AG08396 (cell line): ENCODE results near the gene BBS7.

ENCODE experiments used
- DNase-seq: peaks from one replicate; pipeline ENCODE4 v3.0.0; 2012; ENCODE audit warnings: low spot score, mixed read lengths

Gene BBS7

DNA sequence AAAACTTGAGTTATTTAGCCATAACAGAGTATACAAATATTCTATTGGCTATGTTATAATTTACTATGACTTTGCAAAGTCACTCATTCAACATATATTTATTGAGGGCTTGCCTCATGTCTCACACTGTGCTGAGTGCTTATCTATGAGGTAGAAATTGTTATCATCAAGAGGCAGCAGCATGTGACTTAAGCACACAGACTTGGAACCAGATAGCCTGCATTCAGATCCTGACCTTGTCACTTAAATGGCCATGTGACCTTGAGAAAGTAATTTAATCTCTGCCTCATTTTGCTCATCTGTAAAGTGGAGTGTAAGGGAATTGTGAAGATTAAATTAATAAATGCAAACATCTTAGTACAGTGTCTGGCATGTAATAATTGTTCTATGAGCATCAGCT is 79.3 kb downstream of the BBS7 start:
- DNase-seq = no peak

DNA sequence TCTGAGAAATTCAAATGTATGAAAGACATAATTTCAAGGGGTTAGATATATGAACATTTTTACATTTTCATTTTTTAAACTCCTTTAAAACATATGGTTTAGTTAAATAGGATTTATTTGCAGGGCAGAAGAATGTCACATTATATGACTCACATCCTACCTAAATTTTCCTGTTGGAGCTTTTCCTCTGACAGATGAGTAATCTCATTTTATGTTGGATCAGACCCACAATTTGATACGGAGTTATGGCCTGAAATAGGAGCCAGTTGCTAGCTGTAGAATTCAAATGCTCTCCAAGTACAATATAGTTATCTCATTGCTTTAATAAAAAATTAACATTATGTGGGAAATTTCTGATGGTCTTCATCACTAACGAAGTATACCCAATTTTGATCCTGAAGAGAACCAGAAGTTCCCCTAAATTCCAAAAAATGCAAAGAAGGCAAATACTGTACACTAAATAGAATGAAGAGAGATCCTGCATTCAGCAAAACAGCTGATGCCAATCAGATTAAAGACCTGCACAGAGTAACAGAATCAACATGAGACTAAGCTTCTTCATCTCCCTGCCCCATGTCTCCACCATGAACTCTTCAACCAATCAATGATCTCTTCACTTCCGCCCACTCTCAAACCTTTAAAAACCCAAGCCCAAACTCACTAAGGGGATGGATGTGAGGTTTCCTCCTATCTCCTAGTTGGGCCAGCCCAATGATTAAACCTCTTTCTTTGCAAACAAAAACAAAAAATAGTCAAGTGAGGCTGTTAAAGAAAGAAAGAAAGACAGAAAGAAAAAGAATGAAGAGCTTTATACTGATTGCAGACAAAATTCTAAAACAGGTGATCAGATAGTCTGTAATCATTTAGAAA is 80.1 kb downstream of the BBS7 start:
- DNase-seq = no peak

DNA sequence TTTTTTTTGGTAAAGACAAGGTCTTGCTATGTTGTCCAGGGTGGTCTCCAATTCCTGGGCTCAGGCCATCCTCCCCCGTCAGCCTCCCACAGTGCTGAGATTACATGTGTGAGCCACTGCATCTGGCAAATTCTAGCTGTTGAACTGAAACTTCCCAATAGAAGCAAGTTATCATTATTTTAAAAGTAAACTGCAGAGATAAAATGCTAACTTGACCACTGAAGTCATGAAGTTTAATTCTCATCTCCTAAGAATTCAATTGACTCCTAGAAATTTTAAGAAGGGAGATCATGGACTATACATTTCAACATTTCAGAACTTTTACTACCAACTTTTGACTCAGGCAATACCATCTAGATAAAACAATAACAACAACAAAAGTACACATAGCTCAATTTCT is 80.8 kb downstream of the BBS7 start:
- DNase-seq = no peak

DNA sequence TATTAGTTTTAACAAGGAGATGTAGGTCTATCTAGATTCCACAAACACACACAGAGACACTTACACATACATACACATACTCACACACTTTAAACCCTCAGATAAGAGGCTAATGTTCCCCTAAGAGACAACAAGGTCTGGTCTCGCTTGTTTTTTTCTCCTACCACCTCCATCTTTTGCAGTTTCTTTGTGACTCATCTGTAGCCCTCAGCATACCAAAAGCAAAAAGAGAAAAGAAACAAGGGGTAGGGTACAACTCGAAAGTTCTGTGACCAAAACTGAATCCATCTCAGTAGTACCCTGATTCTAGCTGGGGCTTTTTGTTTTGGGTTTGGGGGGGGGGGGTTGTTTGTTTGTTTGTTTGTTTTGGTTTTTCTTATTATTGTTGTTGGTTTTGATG is 81.4 kb downstream of the BBS7 start:
- DNase-seq = no peak

DNA sequence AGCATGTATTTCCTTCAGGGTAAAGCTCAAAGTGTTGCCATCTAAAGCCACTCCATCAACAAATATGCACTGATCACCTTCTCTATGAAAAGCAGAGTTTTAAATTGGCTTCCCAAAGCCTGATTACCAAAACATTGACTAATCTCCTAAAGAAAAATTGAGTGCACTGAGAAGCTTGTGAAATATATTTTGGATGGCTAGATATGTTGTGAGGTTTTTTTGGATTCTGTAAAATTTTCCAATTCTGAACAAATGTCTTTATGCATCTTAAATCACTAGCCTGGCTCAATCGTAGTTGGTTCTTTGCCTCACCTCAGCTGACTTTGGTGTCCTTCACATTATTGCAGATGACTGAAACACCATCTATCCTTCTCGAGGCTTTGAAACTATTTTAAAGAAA is 84.1 kb downstream of the BBS7 start:
- no peak for DNase-seq

DNA sequence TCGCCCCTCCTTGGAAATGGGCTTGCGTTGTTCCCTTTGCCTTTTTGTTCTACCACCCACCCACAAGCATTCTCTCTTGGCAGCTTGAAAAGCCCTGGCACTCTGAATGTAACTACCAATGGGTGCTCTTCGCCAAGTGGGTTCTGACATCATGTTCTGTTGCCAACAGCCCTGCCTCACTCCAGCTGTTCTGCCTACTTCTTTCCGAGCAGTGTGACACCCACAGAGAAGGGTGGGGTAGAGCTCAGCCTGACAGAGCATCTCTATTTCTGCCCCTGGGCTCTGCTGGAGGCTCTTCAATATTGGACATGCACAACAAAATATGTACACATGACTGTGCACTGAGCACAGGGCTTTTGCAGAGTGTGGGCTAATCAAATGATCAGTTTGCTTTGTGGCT is 84.8 kb downstream of the BBS7 start:
- DNase-seq = no peak

DNA sequence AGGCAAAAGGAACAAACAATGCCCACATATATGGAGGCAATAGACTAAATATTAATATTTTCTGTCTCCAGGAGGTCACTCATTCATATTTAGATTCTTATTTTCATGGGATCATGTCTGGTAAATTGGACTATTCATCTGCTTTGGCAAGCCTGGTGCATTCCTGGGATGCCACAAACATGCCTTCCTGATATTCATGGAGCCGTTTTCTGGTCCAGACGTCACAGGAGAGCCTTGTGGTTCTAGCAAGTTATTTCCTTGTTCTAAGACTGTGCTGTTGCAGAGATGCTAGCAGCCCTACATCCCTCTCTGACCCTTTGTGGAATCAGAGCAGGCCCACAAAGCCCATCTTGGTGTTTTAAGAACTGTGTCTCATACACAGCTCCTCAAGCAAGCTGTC is 85.3 kb downstream of the BBS7 start:
- DNase-seq = peak; percentile 70

DNA sequence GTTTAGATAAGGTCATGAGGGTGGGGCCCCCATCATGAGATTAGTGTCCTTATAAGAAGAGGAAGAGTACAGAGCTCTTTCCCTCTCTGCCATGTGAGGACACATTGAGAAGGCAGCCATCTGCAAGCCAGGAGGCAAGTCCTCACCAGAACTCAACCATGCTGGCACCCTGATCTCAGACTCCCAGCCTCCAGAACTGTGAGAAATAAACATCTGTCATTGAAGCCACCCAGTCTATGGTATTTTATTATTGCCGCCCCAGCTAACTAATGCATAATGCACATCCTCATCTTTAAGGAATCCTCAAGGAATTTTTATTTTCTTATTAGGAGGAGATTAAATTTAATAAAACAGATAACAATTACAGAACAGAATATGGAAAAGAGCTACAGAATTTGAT is 85.9 kb downstream of the BBS7 start:
- DNase-seq = no peak

DNA sequence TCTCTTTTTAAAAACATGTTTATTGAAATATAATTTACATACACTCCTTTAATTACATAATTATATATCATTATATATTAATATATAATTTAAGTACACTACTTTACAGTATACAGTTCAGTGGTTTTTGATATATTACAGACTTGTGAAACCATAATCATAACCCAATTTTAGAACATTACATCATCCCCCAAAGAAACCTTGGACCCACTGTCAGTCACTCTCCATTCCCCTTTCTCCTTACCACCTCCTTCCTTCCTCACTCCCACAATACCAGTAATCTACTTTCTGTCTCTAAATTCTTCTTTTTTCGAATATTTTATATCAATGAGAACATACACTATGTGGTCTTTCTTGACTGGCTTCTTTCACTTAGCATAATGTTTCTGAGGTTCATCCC is 87.1 kb downstream of the BBS7 start:
- no peak for DNase-seq

DNA sequence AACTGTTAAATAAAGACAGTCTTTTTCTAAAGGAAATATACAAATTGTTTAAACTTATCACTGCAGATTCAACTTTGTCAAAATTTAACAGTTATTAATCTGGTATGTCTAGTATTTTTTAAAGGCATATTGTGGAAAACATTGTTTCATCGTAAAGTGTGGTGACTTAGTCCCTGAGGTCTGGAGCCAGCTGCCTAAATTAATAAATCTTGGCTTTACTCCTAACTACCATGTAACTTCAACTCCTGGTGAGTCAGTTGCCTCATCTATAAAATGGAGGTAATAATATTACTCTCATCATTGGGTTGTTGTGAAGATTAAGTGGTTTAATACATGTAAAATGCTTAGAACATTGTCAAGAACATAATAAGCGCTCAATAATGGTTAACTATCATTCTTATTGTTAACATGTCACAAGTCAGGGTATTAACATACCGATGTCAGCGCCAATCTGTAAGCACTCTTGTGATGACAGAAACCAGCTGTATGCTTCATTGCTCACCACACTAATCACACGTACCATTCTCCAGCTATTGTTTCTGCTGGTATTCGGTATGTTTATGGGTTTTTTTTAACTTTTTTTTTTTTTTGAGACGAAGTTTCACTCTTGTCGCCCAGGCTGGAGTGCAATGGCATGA is 91.2 kb downstream of the BBS7 start:
- DNase-seq = peak; percentile 43

DNA sequence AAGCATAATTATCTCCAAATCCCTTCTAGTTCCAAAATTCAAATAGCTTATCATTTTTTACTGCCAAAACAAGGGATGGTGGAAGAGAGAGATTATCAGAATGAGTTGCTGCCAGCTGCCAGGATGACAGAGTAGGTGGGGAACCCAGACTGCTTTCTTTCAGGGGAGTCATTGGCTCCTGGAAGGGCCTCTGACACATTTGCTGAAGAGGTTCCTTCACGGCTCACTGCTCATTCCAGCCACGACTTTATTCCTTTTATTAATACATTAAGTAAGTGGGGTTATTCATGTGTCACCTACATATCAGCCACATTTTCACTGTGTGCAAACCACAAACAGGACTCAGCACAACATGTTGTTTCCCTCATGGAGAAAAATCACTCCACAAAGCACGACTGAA is 92.6 kb downstream of the BBS7 start:
- no peak for DNase-seq

DNA sequence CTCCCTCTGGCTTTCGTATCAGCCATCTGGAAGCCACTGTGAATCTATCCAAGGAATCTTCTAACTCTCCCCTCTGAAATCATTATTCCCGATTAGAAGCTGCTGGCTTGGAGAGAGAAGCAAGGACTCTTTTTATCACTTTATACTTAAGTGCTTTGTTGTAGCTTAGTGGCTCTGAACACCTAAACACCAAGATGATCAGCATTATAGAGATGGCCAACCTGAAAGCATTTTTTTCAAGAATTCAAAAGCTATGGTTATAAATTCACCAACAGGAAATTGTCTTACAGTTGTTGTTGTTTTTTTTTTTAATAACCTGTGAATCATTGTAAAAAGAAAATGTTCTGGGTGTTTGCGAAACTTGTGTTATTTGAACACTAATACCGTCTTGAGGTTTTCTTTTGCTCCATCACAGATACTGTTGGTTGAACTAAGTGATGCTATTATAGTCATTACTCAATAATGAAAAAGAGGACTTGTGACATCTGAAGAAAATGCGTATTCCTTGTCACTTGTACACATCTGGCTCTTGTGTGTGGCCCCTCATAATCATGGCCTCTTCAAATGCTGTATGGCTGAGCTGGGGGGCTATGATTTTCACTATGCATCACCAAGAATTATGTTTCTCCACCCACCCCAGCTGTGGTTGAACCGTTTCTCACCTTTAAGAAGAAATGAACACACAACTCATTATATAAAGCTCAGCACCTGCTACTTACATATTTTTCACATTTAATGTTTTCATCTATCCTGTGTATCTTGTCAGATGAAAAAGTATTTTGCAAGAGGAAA is 93.5 kb downstream of the BBS7 start:
- no peak for DNase-seq
